NCI-H1092 (cell line): ENCODE results near the gene RASSF7.

Source experiments
- DNase-seq: peaks from one replicate; lab custom pipeline; 2025; lab: John Stamatoyannopoulos, UW

Gene RASSF7

DNA sequence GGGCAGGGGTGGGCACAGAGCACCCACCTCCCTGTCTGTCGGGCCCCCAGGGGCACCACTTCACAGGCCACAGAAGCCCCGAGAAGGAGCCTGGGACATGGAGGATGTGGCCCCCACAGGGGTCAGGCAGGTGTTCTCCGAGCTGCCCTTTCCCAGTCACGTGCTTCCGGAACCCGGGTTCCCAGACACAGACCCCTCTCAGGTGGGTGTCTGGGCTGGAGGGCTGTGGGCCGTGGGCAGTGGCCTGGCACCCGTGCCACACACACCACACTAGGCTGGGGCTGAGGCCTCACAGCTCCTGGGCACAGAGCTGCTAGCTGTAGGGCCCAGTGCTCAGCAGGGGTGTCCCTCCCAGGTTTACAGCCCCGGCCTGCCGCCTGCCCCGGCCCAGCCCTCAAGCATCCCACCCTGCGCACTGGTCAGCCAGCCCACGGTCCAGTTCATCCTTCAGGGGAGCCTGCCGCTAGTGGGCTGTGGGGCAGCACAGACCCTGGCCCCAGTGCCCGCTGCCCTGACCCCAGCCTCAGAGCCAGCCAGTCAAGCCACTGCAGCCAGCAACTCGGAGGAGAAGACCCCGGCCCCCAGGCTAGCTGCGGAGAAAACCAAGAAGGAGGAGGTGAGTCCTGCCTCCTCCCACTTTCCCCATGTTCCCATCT, 49.5 kb downstream of the RASSF7 start:
- no peak for DNase-seq

DNA sequence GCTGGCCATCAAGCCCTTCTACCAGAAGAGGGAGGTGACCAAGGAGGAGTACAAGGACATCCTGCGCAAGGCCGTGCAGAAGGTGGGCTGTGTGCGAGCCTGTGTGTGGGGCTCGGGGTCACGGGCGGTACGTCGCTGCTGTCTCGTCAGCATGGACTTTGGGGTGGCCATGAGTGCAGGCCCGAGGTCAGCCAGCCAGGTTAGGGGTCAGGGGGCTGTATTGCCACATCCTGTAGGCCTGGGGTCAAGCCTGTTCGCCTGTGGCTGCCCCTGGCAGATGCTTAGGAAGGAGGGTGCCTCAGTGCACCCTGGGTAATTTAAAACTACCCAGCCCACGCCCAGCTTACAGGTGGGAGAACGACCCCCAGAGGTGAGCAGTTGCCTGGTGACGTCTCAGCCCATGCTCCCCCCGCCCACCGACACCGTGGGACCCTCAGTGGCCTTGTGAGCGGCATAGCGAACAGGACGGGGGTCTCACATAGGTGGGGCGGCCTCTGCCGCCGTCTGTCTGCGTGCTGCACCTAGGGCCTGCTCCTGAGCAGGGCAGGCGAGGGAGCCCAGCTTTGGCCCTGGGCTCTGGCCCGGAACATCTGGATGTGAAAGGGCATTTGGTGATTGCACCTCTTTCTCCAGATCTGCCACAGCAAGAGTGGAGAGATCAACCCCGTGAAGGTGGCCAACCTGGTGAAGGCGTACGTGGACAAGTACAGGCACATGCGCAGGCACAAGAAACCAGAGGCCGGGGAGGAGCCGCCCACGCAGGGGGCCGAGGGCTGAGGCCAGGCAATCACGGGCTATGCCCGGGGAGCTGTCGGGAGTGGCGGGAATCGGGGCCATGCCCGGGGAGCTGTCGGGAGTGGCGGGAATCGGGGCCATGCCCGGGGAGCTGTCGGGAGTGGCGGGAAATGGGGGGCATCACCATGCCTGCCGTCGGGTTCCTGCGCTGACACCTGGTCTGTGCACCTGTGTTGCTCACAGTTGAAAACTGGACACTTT, 50.5 kb downstream of the RASSF7 start:
- DNase-seq: no peak

DNA sequence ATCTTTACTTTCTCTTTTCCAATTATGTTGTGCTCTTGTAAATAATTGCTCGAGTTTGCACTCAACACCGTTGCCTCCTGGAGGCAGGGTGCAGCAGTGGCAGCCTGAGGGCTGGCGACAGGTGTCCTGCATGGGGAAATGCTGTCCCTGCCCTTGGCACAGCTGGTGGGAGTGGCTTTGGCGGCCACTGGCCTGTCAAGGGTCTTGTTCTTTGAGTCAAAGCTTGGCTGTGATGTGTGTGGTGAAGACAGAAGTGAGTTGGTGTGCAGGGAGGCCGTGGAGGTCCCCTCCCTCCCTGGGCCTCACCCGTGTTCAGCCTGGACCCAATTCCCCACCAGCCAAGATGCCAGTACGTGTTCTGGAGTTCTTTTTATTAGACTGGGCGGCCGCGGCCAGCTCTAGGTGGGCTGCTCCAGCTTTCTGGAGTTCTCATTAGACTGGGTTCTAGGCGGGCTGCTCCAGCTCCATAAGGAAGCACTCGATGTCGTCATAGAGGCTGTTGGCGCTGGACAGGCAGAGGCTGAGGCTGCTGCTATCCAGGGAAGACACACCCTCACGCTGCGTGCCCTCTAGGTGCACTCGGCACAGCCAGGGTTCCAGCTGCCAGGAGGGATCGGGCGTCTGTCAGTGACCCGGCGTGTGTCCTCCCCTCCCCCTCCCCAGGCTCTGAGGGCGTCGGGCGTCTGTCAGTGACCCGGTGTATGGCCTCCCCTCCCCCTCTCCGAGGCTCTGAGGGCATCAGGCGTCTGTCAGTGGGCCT, 51.6 kb downstream of the RASSF7 start:
- DNase-seq: no peak

DNA sequence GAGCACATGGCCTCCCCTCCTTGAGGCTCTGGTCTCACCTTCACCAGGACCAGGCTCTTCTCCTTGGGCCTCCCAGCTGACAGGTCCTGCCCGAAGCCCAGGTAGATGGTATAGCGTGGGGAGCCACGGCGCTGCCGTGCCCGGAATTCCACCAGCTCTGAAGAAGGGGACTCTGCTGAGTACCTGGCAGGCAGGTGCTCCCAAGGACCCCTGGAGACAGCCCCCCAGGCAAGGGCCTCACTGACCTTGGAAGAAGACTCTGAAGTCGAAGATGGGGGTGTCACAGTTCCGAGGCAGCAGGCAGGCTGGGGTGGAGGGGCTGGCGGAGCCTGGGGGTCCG, 52.2 kb downstream of the RASSF7 start:
- no peak for DNase-seq

- DNase-seq: no peak
Measured at GRCh38 chr11:613369-613968, 52.7 kb downstream of the RASSF7 start.
